AG09319 (cell line): ENCODE results near the gene LAMA2.

ENCODE experiments used
- DNase-seq: peaks from one replicate; pipeline ENCODE4 v3.0.0-alpha.2; 2010; ENCODE audit warnings: low read depth; ENCODE audit errors: extremely low read depth
- TF ChIP-seq, protein P1 (sequence below): IDR thresholded peaks from 2 replicates; pipeline ENCODE4 v1.5.1; 2011; ENCODE audit warnings: low read depth, mild to moderate bottlenecking, inconsistent platforms, low read length, moderate library complexity

The LAMA2 gene

DNA sequence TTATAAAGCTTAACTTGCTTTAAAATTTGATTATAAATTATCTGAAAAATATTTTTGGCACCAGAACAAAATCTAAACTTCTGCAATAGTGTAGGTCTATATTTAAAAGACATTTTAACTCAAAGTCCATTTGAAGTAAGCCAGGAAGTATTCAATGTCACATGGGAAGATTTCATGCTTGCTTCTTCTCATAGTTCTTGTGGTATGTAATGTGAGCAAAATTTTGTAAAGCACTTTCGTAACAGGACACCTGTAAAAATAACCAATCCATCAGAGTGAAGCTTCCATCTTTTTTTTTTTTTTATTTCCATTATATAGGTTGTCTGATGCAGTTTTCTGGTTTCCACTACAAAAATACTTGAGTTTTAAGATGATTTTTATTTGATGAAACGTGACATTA is 386.1 kb downstream of the LAMA2 start:
- no peak for DNase-seq
- TF ChIP-seq, protein P1, sequence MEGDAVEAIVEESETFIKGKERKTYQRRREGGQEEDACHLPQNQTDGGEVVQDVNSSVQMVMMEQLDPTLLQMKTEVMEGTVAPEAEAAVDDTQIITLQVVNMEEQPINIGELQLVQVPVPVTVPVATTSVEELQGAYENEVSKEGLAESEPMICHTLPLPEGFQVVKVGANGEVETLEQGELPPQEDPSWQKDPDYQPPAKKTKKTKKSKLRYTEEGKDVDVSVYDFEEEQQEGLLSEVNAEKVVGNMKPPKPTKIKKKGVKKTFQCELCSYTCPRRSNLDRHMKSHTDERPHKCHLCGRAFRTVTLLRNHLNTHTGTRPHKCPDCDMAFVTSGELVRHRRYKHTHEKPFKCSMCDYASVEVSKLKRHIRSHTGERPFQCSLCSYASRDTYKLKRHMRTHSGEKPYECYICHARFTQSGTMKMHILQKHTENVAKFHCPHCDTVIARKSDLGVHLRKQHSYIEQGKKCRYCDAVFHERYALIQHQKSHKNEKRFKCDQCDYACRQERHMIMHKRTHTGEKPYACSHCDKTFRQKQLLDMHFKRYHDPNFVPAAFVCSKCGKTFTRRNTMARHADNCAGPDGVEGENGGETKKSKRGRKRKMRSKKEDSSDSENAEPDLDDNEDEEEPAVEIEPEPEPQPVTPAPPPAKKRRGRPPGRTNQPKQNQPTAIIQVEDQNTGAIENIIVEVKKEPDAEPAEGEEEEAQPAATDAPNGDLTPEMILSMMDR, result no peak

DNA sequence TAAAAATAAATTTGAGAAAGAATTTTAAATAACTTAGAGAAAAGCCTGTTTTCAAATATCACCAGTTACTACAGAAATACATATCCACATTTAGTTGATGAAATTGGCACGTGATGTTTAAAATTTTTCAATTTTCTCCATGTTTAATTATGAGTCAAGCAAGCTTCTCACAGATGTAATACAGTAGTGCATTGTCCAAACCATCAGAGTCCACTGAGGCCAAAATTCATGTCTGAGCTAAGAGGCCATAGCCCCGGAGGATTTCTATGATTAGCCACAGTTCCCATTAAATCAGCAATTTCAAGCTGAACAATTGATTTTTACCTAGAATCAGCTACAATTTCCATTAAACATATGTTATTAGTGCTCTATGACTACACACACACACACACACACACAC is 387.0 kb downstream of the LAMA2 start:
- TF ChIP-seq, protein P1, result no peak

DNA sequence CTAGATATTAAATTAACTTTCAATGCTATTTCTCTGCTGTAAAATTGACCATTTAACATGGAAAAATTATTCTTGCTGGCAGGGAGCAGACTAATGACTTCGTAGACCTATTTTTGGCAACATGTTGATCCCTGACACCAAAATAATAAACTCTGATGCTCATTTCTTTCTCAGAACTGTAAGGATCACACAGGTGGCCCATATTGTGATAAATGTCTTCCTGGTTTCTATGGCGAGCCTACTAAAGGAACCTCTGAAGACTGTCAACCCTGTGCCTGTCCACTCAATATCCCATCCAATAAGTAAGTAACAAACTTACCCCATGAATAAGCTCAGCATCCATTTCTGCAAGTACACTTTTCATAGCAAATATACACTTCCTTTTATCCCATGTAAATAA is 387.5 kb downstream of the LAMA2 start:
- no peak for DNase-seq
- TF ChIP-seq, protein P1, result no peak

More for the DNA sequence above, 387.0 kb downstream of the LAMA2 start:
- DNase-seq, result no peak

DNA sequence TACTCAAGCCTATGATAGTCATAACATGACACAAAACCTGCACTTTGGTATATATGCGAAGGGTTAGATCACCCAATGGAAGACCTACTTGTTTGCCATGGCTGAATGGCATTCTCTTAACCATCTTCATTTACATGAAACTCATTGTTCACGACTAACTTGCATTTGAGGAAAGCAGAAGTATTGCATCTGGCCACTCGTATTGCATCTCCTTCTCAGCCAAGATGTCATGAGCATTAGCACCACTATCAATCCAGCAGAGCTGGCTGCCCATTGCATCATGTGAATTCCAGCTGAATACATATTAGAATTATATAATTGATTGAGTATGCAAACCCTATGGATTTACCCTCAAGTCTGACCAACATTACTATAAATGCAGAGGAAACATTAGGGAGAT is 390.2 kb downstream of the LAMA2 start:
- TF ChIP-seq, protein P1, result no peak
- DNase-seq, result no peak

DNA sequence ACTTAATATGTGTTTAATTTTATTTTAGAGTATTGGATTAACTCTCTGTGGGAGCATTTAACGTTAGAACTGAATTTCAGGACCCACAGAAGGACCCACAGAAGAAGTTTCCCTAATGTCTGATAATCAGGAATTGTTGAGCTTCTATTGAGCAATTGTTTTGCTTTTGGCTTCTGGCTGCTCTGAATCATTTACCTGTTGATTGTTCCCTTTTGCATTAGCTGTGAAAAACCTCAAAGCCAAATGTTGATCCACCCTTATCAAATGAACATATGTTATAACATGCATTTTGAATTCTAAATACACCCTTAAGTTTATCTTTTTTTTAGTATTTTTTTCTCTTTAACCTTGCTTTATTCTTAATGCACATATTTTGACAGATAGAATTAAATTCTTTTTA is 393.5 kb downstream of the LAMA2 start:
- no peak for DNase-seq
- TF ChIP-seq, protein P1, result no peak

DNA sequence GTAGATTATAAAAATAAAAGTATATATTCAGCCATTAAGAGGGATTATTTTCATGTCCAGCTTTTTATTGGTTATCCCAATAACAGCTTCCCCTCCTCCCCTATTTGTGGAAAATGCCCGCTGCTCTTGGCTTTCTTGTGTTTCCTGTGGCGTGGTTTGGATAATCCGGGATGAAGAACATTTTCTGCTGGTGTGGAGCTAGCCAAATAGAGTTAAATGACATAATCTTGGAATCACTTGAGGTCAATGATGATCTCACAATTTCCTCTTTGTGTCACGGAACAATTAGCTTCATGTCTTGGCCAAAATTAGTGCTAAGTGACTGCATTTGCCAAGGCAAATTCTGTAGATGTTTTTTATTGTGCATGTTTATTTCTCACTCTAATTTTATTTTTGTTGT is 394.0 kb downstream of the LAMA2 start:
- TF ChIP-seq, protein P1, result no peak
- no peak for DNase-seq

DNA sequence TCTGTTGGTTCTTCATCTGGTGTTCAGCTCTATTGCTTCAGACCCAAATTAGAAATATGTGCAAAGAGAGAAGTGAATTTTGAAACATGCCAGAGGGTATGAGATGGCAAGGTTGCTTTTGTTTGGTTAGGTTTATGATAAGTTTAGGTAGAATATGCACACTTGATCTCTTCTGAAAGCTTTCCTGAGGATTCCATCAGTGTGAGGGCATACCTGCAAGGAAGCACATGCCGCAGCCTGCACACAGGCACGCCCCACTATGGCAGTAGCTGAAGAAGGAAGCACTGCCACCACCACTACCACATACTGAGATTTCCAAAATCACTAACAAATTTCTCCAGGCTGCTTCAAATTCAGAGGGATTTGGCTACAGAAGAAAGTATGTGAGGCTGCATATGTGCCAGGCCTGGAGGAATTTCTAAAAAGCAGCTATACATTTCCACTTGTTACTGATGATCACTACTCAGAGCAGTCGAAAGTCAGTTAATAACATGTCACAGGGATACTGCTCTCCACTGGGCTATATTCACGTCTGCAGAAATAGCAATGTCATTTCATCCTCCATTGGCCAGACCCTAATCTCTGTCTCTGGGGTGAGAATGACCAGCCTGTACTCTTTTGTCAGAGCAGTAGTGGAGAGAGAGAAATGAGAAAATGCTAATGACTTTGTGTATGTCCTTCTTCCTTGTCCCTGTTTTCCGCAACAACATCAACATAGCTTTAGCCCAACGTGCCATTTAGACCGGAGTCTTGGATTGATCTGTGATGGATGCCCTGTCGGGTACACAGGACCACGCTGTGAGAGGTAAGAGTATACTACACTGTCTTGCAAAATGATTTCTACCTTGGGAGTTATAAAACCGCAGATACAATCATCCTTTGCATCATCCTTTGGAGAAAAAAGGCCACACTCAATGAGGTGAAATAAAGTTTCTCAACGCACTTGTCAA is 396.7 kb downstream of the LAMA2 start:
- no peak for DNase-seq
- TF ChIP-seq, protein P1, result no peak
